Trophoblast cell (in vitro differentiated cells and primary cell): ENCODE data around the gene RXFP2.

Experiments
- DNase-seq, 2 donors: peaks; one replicate each; pipeline ENCODE4 v3.0.0-alpha.2; 2016
- H2AFZ ChIP-seq: 2 replicates; pipeline ENCODE4 v1.6.1; 2013; ENCODE audit warnings: low read length, moderate library complexity, mild to moderate bottlenecking; ENCODE audit not compliant: insufficient read depth, poor library complexity
- H2AK5ac ChIP-seq: 2 replicates; pipeline ENCODE4 v1.6.1; 2013; ENCODE audit warnings: mild to moderate bottlenecking, low read length
- H2BK120ac ChIP-seq: 2 replicates; pipeline ENCODE4 v1.6.1; 2013; ENCODE audit warnings: low read length, mild to moderate bottlenecking, moderate library complexity; ENCODE audit not compliant: insufficient read depth, poor library complexity
- H2BK12ac ChIP-seq: 2 replicates; pipeline ENCODE4 v1.6.1; 2013; ENCODE audit warnings: mild to moderate bottlenecking, low read length, moderate library complexity
- H2BK5ac ChIP-seq: 2 replicates; pipeline ENCODE4 v1.6.1; 2013; ENCODE audit warnings: low read length, low read depth, moderate library complexity, mild to moderate bottlenecking; ENCODE audit not compliant: poor library complexity
- H3K14ac ChIP-seq: 2 replicates; pipeline ENCODE4 v1.6.1; 2013; ENCODE audit warnings: mild to moderate bottlenecking, low read length
- H3K18ac ChIP-seq: 2 replicates; pipeline ENCODE4 v1.6.1; 2013; ENCODE audit warnings: mild to moderate bottlenecking, low read length
- H3K23ac ChIP-seq: 2 replicates; pipeline ENCODE4 v1.6.1; 2013; ENCODE audit warnings: low read length
- H3K27ac ChIP-seq: 2 replicates; pipeline ENCODE4 v1.5.1; 2013; ENCODE audit warnings: low read depth, mild to moderate bottlenecking, inconsistent platforms, low read length, moderate library complexity
- H3K27me3 ChIP-seq: 2 replicates; pipeline ENCODE4 v1.6.1; 2013; ENCODE audit warnings: inconsistent platforms, mild to moderate bottlenecking, low read length, moderate library complexity; ENCODE audit not compliant: insufficient read depth
- H3K36me3 ChIP-seq, 2 experiments: 1 replicate in 1 of 2; 2 replicates in 1 of 2; pipeline ENCODE4 v1.6.1; 2013; ENCODE audit warnings: low read length in 2 of 2, mild to moderate bottlenecking in 2 of 2, moderate library complexity in 1 of 2; ENCODE audit not compliant: insufficient read depth in 2 of 2, control insufficient read depth in 1 of 2
- H3K4ac ChIP-seq: 2 replicates; pipeline ENCODE4 v1.6.1; 2013; ENCODE audit warnings: low read depth, mild to moderate bottlenecking, low read length, moderate library complexity
- H3K4me1 ChIP-seq, 2 experiments: 1 replicate in 1 of 2; 2 replicates in 1 of 2; pipeline ENCODE4 v1.6.1; 2013; ENCODE audit warnings: low read length in 2 of 2, mild to moderate bottlenecking in 2 of 2, moderate library complexity in 1 of 2; ENCODE audit not compliant: insufficient read depth in 2 of 2, control insufficient read depth in 1 of 2
- H3K4me2 ChIP-seq: 2 replicates; pipeline ENCODE4 v1.6.1; 2013; ENCODE audit warnings: inconsistent platforms, mild to moderate bottlenecking, low read length, moderate library complexity
- H3K4me3 ChIP-seq: 2 replicates; pipeline ENCODE4 v1.5.1; 2013; ENCODE audit warnings: mild to moderate bottlenecking, low read depth, low read length, inconsistent platforms
- H3K79me1 ChIP-seq: one replicate; pipeline ENCODE4 v1.6.1; 2013; ENCODE audit warnings: low read length
- H3K79me2 ChIP-seq: 2 replicates; pipeline ENCODE4 v1.6.1; 2013; ENCODE audit warnings: low read length, mild to moderate bottlenecking; ENCODE audit not compliant: control insufficient read depth, insufficient read depth, poor library complexity
- H3K9ac ChIP-seq: 2 replicates; pipeline ENCODE4 v1.6.1; 2013; ENCODE audit warnings: mild to moderate bottlenecking, low read length
- H3K9me3 ChIP-seq: 2 replicates; pipeline ENCODE4 v1.6.1; 2013; ENCODE audit warnings: low read depth, mild to moderate bottlenecking, control low read depth, inconsistent platforms, low read length; ENCODE audit not compliant: insufficient read depth
- H4K12ac ChIP-seq: 2 replicates; pipeline ENCODE4 v1.6.1; 2013; ENCODE audit warnings: low read depth, mild to moderate bottlenecking, low read length, moderate library complexity
- H4K8ac ChIP-seq: 2 replicates; pipeline ENCODE4 v1.6.1; 2013; ENCODE audit warnings: low read depth, mild to moderate bottlenecking, low read length, moderate library complexity
- H4K91ac ChIP-seq: one replicate; pipeline ENCODE4 v1.6.1; 2013; ENCODE audit warnings: low read depth, mild to moderate bottlenecking, low read length, moderate library complexity
- WGBS: extraction: QIAGEN DNeasy Blood & Tissue Kit; methylation state at CpG from one replicate; pipeline ENCODE4 v1.1.7; 2013; ENCODE audit warnings: missing lambda C conversion rate; ENCODE audit not compliant: insufficient read length, insufficient coverage; ENCODE audit errors: extremely low coverage; 5-methylcytosine and 5-hydroxymethylcytosine counted together

Gene RXFP2

DNA sequence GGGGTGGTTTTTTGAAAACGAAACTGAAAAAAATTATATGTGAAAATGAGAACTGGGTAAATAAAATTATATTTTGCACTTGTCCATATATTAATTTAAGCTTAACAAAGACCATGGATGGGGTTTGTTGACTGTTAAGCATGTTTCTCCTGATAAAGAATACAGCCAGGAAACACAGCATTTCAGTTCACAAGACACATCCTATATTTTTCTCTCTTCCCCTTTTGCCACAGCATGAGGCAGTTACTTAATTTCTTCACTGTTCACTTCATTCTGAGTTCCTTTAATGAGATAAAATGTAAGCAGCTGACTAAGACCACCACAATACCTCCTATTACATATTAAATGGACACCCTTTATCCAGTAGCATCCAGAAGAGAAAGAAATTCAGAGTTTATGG lies 64.0 kb downstream of the RXFP2 start:
- Histone ChIP-seq H3K9me3 (no peaks in the 10 kb centered on the region), H2AFZ (no peak overlapping the region), H3K79me2 (no peaks in the 10 kb centered on the region), H3K18ac (no peak overlapping the region), H3K14ac (no peak overlapping the region), H2AK5ac (no peak overlapping the region), H3K36me3 (no peaks in the 10 kb centered on the region), H2BK5ac (no peak overlapping the region), H3K27me3 (no peaks in the 10 kb centered on the region), H3K27ac (no peak overlapping the region), H3K23ac (no peak overlapping the region), H4K12ac (no peak overlapping the region), H4K91ac (no peak overlapping the region), H3K4me2 (no peak overlapping the region), H3K79me1 (no peaks in the 10 kb centered on the region), H2BK12ac (no peak overlapping the region), H3K4me1 (no peaks in the 10 kb centered on the region), H3K4ac (no peak overlapping the region), H4K8ac (no peak overlapping the region), H2BK120ac (no peak overlapping the region), H3K9ac (no peak overlapping the region), H3K4me3 (no peak overlapping the region)
- DNase-seq = no peak
- WGBS = no CpG with 5 or more reads among the region's 1 CpG

DNA sequence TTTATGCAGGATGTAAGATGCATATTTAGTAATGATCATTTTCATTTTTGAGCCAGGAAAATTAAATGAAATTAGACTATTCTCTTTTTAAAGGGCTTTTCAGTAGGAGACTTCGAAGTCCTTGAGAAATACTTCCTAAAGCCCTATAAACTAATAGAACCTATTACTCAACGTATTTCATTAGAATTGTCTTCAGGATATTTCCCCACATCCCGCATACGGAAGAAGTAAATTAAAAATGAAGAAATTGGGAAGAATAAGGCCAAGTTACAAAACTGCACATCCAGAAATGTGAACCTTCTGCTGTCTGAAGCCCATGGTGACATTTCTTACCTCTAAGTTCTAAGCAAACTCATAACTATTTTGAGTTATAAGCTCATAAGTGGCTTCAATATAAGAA lies 66.5 kb downstream of the RXFP2 start:
- no peak overlapping the region for H3K4ac ChIP-seq

DNA sequence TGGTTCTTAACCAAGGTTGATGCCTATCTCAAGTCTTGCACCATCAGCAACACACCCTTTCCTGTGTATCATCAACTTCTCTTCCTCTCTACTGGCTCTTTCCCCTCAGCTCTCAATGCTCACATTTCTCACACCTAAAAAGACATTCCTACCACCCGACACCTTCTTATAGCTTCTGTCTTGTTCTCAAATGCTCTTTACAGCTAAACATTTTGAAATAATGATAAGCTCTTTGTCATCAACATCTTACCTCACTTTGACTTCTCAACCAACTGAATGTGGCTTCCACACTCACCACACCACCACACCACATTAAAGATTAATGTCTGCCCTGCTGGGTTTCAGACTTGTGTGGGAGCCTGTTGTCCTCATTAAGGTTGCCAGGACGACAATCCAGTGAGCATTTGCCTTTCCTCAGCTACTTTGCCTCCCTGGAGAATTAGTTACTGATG lies 67.8 kb downstream of the RXFP2 start:
- Histone ChIP-seq H3K9ac (no peak overlapping the region), H2BK12ac (no peak overlapping the region), H3K14ac (no peak overlapping the region), H4K91ac (no peak overlapping the region), H3K23ac (no peak overlapping the region), H3K4me3 (no peak overlapping the region), H3K9me3 (peaks cover 5% of the 10 kb centered on the region), H2AFZ (no peak overlapping the region), H2BK5ac (no peak overlapping the region), H4K8ac (no peak overlapping the region), H3K27ac (no peak overlapping the region), H2BK120ac (no peak overlapping the region), H3K27me3 (no peaks in the 10 kb centered on the region), H2AK5ac (no peak overlapping the region), H3K79me2 (no peaks in the 10 kb centered on the region), H4K12ac (no peak overlapping the region), H3K36me3 (no peaks in the 10 kb centered on the region), H3K4me1 (no peaks in the 10 kb centered on the region), H3K18ac (no peak overlapping the region), H3K4me2 (no peak overlapping the region), H3K4ac (no peak overlapping the region), H3K79me1 (no peaks in the 10 kb centered on the region)
- DNase-seq = no peak
- WGBS = no CpG with 5 or more reads among the region's 2 CpGs

More for the DNA sequence above, 66.5 kb downstream of the RXFP2 start:
- no peak overlapping the region for H2BK5ac ChIP-seq
- H4K91ac ChIP-seq = no peak overlapping the region
- no peak overlapping the region for H4K8ac ChIP-seq
- no peak overlapping the region for H3K18ac ChIP-seq
- H2BK12ac ChIP-seq = no peak overlapping the region
- no peaks in the 10 kb centered on the region for H3K79me1 ChIP-seq
- WGBS = no CpG with 5 or more reads among the region's 4 CpGs
- H3K79me2 ChIP-seq = no peaks in the 10 kb centered on the region
- no peak overlapping the region for H2BK120ac ChIP-seq
- peaks cover 5% of the 10 kb centered on the region for H3K9me3 ChIP-seq
- no peak overlapping the region for H3K27ac ChIP-seq
- no peak overlapping the region for H3K4me3 ChIP-seq
- no peak overlapping the region for H4K12ac ChIP-seq
- H3K4me2 ChIP-seq = no peak overlapping the region
- no peak overlapping the region for H2AFZ ChIP-seq
- no peak overlapping the region for H3K9ac ChIP-seq
- H3K23ac ChIP-seq = no peak overlapping the region
- no peaks in the 10 kb centered on the region for H3K36me3 ChIP-seq
- H3K14ac ChIP-seq = no peak overlapping the region
- no peaks in the 10 kb centered on the region for H3K4me1 ChIP-seq
- no peaks in the 10 kb centered on the region for H3K27me3 ChIP-seq
- DNase-seq = no peak
- H2AK5ac ChIP-seq = no peak overlapping the region

DNA sequence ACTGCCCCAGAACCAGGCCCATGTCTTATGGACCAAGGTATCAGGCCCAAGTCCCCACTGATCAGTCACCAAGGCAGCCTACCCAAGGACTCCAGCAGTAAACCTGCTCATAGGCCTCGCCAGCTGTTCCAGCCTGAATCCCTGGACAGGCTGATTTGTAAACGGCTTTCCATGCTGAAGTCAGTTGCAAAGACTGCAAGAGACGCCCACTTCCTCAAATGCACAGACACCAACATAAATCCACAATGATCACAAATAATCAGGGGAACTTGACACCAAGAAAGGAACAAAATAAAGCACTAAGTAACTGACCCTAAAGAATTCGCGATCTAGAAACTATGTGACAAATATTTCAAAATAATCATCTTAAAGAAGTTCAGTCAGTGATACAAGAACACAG lies 75.2 kb downstream of the RXFP2 start:
- Histone ChIP-seq H2BK120ac (no peak overlapping the region), H3K23ac (no peak overlapping the region), H2AK5ac (no peak overlapping the region), H3K36me3 (no peaks in the 10 kb centered on the region), H3K4ac (no peak overlapping the region), H3K79me1 (no peaks in the 10 kb centered on the region), H2BK5ac (no peak overlapping the region), H3K18ac (no peak overlapping the region), H3K9ac (no peak overlapping the region), H3K27ac (no peak overlapping the region), H3K9me3 (peaks cover 7% of the 10 kb centered on the region), H3K79me2 (no peaks in the 10 kb centered on the region), H3K14ac (no peak overlapping the region), H3K4me2 (no peak overlapping the region), H3K27me3 (no peaks in the 10 kb centered on the region), H4K8ac (no peak overlapping the region), H4K91ac (no peak overlapping the region), H3K4me1 (no peaks in the 10 kb centered on the region), H2BK12ac (no peak overlapping the region), H3K4me3 (no peak overlapping the region), H4K12ac (no peak overlapping the region), H2AFZ (no peak overlapping the region)
- DNase-seq = no peak
- whole genome bisulfite sequencing = no CpG with 5 or more reads among the region's 5 CpGs
